MM.1S (cell line): ENCODE data around the gene TJP2.

ENCODE experiments used
- EZH2 ChIP-seq: fragments of 300-600 bp; sonication (generic); optimal IDR thresholded peaks from 2 replicates; pipeline ENCODE3; 2017; ENCODE audit warnings: low read depth, mild to moderate bottlenecking, antibody characterized with exemption, low read length, mixed read lengths
- EZH2phosphoT487 ChIP-seq: fragments of 300-600 bp; sonication (generic); IDR thresholded peaks from 2 replicates; pipeline ENCODE4 v1.6.1; 2018; ENCODE audit warnings: antibody characterized with exemption, low read length
- TF ChIP-seq, protein P1 (sequence below): fragments of 300-600 bp; sonication (generic); IDR thresholded peaks from 2 replicates; pipeline ENCODE4 v1.5.1; 2016; ENCODE audit warnings: antibody characterized with exemption, low read length, mixed read lengths

- TF ChIP-seq, protein P1, sequence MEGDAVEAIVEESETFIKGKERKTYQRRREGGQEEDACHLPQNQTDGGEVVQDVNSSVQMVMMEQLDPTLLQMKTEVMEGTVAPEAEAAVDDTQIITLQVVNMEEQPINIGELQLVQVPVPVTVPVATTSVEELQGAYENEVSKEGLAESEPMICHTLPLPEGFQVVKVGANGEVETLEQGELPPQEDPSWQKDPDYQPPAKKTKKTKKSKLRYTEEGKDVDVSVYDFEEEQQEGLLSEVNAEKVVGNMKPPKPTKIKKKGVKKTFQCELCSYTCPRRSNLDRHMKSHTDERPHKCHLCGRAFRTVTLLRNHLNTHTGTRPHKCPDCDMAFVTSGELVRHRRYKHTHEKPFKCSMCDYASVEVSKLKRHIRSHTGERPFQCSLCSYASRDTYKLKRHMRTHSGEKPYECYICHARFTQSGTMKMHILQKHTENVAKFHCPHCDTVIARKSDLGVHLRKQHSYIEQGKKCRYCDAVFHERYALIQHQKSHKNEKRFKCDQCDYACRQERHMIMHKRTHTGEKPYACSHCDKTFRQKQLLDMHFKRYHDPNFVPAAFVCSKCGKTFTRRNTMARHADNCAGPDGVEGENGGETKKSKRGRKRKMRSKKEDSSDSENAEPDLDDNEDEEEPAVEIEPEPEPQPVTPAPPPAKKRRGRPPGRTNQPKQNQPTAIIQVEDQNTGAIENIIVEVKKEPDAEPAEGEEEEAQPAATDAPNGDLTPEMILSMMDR: no peak
- TF ChIP-seq EZH2phosphoT487 (no peak), EZH2 (no peak)
Measured at GRCh38 chr9:69243116-69243515, 69.0 kb downstream of the TJP2 start.
